Liver (tissue), 9 donors: Measurements from ENCODE around the gene EDAR. TPM values are rescaled to one million over a fixed set of nuclear protein-coding genes. Genes with fewer than 3 reads are reported as not detected.

Experiments used
- DNase-seq: peaks from one replicate; pipeline ENCODE4 v3.0.0-alpha.2; 2017; ENCODE audit warnings: low spot score
- H3K27ac ChIP-seq, 2 donors: one replicate each; pipeline ENCODE4 v1.7.0; 2013; ENCODE audit warnings: inconsistent platforms in 2 of 2, low read length in 2 of 2, control low read depth in 1 of 2, low read depth in 1 of 2, mild to moderate bottlenecking in 1 of 2
- H3K27me3 ChIP-seq, 4 donors: one replicate each; pipeline versions ENCODE4 v1.6.1 to v1.7.0; 2013; ENCODE audit warnings: low read length in 3 of 4, inconsistent platforms in 1 of 4, mild to moderate bottlenecking in 1 of 4, moderate library complexity in 1 of 4; ENCODE audit not compliant: control insufficient read depth in 4 of 4, insufficient read depth in 4 of 4
- H3K36me3 ChIP-seq, 4 donors: one replicate each; pipeline versions ENCODE4 v1.6.1 to v1.7.0; 2013; ENCODE audit warnings: low read length in 3 of 4, mild to moderate bottlenecking in 3 of 4, low read depth in 1 of 4, moderate library complexity in 1 of 4; ENCODE audit not compliant: control insufficient read depth in 4 of 4, insufficient read depth in 3 of 4
- H3K4me1 ChIP-seq, 4 donors: one replicate each; pipeline versions ENCODE4 v1.6.1 to v1.7.0; 2013; ENCODE audit warnings: low read length in 3 of 4, mild to moderate bottlenecking in 3 of 4, moderate library complexity in 1 of 4; ENCODE audit not compliant: control insufficient read depth in 4 of 4, insufficient read depth in 4 of 4
- H3K4me3 ChIP-seq, 3 donors: one replicate each; pipeline versions ENCODE4 v1.6.1 to v1.7.0; 2013; ENCODE audit warnings: low read length in 3 of 3, control low read depth in 1 of 3, low read depth in 1 of 3, mild to moderate bottlenecking in 1 of 3
- H3K9ac ChIP-seq, 2 donors: one replicate each; pipeline ENCODE4 v1.7.0; 2013; ENCODE audit warnings: low read length in 2 of 2, mild to moderate bottlenecking in 2 of 2, moderate library complexity in 2 of 2, control low read depth in 1 of 2, low read depth in 1 of 2
- H3K9me3 ChIP-seq, 4 donors: one replicate each; pipeline versions ENCODE4 v1.6.1 to v1.7.0; 2013; ENCODE audit warnings: low read length in 3 of 4; ENCODE audit not compliant: control insufficient read depth in 4 of 4
- EGR1 ChIP-seq, 2 donors: IDR thresholded peaks; 2 replicates each; pipeline ENCODE4 v1.6.1; 2016 to 2018; ENCODE audit warnings: antibody characterized with exemption in 2 of 2, low read depth in 2 of 2
- FOXA1 ChIP-seq: IDR thresholded peaks from 2 replicates; pipeline ENCODE4 v1.6.1; 2016; ENCODE audit warnings: antibody characterized with exemption
- FOXA2 ChIP-seq: IDR thresholded peaks from 2 replicates; pipeline ENCODE4 v1.6.1; 2016; ENCODE audit warnings: antibody characterized with exemption
- GABPA ChIP-seq, 2 donors: IDR thresholded peaks in 1 of 2; conservative IDR thresholded peaks in 1 of 2; 2 replicates each; pipeline ENCODE4 v1.6.1; 2016; ENCODE audit warnings: antibody characterized with exemption in 2 of 2, mild to moderate bottlenecking in 1 of 2, moderate library complexity in 1 of 2
- HNF4A ChIP-seq, 2 donors: conservative IDR thresholded peaks; 2 replicates each; pipeline ENCODE4 v1.6.1; 2016; ENCODE audit warnings: antibody characterized with exemption in 2 of 2, mild to moderate bottlenecking in 2 of 2
- HNF4G ChIP-seq: IDR thresholded peaks from 2 replicates; pipeline ENCODE4 v1.6.1; 2016; ENCODE audit warnings: antibody characterized with exemption
- JUND ChIP-seq, 2 donors: IDR thresholded peaks; 2 replicates each; pipeline ENCODE4 v1.6.1; 2016; ENCODE audit warnings: antibody characterized with exemption in 2 of 2
- RAD21 ChIP-seq, 2 donors: IDR thresholded peaks; 2 replicates each; pipeline ENCODE4 v1.6.1; 2016; ENCODE audit warnings: antibody characterized with exemption in 2 of 2, mild to moderate bottlenecking in 2 of 2
- RXRA ChIP-seq, 2 donors: IDR thresholded peaks; 2 replicates each; pipeline ENCODE4 v1.6.1; 2017 to 2018; ENCODE audit warnings: antibody characterized with exemption in 2 of 2, mild to moderate bottlenecking in 1 of 2
- SP1 ChIP-seq: IDR thresholded peaks from 2 replicates; pipeline ENCODE4 v1.6.1; 2018; ENCODE audit warnings: antibody characterized with exemption, mild to moderate bottlenecking
- TAF1 ChIP-seq: conservative IDR thresholded peaks from 2 replicates; pipeline ENCODE4 v1.6.1; 2016; ENCODE audit warnings: antibody characterized with exemption, mild to moderate bottlenecking
- WGBS: extraction: QIAGEN DNeasy Blood & Tissue Kit; methylation state at CpG from one replicate; pipeline ENCODE4 v1.1.7; 2013; 5-methylcytosine and 5-hydroxymethylcytosine counted together
- polyA plus RNA-seq, 2 donors: library from polyadenylated mRNA; stranded (reverse) in 1 of 2; unstranded in 1 of 2; fragments of 200-250 nt in 1 of 2; fragments of >200 nt in 1 of 2; fragmentation: Nextera tagmentation in 1 of 2; extraction: Ambion mirVana in 1 of 2; gene quantifications; one replicate each; pipeline versions ENCODE4 v1.2.1 to v1.2.3, GENCODE V29; 2013 to 2015
- total RNA-seq, 2 donors: library from RNA; depleted of rRNA; stranded (reverse); fragments of >200 nt; gene quantifications; one replicate each; pipeline ENCODE4 v1.2.3, GENCODE V29; 2014
- TF ChIP-seq, protein P1 (sequence below): fragments of 150-350 bp; IDR thresholded peaks from 2 replicates; pipeline ENCODE4 v1.5.1; 2017; ENCODE audit warnings: improper control_type of control experiment, low read depth, low read length; ENCODE audit not compliant: missing input control
- TF ChIP-seq, protein P2 (sequence below): IDR thresholded peaks from 2 replicates; pipeline ENCODE4 v1.6.1; 2016; ENCODE audit warnings: antibody characterized with exemption, mild to moderate bottlenecking
- TF ChIP-seq, protein P3 (sequence below): IDR thresholded peaks from 2 replicates; pipeline ENCODE4 v1.6.1; 2016; ENCODE audit warnings: antibody characterized with exemption
- TF ChIP-seq, protein P4 (sequence below): IDR thresholded peaks from 2 replicates; pipeline ENCODE4 v1.6.1; 2016; ENCODE audit warnings: antibody characterized with exemption
- donor health status: healthy.
- donor health status: healthy.
- donor health status: healthy.
- donor health status: healthy.
- donor health status: healthy.

Gene EDAR
- total and polyA plus RNA-seq, 4 donors = 0.09 to 0.50 (median 0.10) TPM

DNA sequence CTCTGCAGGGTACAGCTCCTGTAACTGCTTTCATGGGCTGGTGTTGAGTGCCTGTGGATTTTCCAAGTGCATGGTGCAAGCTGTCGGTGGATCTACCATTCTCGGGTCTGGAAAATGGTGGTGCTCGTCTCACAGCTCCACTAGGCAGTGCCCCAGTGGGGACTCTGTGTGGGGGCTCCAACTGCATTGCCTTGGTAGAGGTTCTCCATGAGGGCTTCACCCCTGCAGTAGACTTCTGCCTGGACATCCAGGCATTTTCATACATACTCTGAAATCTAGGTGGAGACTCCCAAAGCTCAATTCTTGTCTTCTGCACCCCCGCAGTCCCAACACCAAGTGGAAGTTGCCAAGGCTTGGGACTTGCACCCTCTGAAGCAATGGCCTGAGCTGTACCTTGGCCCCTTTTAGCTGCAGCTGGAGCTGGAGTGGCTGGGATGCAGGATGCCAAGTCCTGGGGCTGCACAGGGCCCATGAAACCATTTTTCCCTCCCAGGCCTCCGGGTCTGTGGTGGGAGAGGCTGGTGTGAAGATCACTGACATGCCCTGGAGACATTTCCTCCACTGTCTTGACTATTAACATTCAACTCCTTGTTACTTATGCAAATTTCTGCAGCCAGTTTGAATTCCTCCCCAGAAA, 41.6 kb downstream of the EDAR start:
- peaks cover 0 to 6% (median under 1%) of the 10 kb centered on the region in 4 donors for H3K9me3 ChIP-seq
- H3K4me1 ChIP-seq = no peaks in the 10 kb centered on the region
- TF ChIP-seq RXRA (IDR thresholded peaks at IDR 0.05) (no peak), EGR1 (IDR thresholded peaks at IDR 0.05; ENCODE audit: low read depth in 2 of 2) (no peak), FOXA2 (no peak), RAD21 (IDR thresholded peaks at IDR 0.05) (no peak), TAF1 (no peak), FOXA1 (no peak), JUND (IDR thresholded peaks at IDR 0.05) (no peak), SP1 (no peak), HNF4G (no peak)
- TF ChIP-seq, protein P1, sequence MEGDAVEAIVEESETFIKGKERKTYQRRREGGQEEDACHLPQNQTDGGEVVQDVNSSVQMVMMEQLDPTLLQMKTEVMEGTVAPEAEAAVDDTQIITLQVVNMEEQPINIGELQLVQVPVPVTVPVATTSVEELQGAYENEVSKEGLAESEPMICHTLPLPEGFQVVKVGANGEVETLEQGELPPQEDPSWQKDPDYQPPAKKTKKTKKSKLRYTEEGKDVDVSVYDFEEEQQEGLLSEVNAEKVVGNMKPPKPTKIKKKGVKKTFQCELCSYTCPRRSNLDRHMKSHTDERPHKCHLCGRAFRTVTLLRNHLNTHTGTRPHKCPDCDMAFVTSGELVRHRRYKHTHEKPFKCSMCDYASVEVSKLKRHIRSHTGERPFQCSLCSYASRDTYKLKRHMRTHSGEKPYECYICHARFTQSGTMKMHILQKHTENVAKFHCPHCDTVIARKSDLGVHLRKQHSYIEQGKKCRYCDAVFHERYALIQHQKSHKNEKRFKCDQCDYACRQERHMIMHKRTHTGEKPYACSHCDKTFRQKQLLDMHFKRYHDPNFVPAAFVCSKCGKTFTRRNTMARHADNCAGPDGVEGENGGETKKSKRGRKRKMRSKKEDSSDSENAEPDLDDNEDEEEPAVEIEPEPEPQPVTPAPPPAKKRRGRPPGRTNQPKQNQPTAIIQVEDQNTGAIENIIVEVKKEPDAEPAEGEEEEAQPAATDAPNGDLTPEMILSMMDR = no peak
- TF ChIP-seq, protein P2, sequence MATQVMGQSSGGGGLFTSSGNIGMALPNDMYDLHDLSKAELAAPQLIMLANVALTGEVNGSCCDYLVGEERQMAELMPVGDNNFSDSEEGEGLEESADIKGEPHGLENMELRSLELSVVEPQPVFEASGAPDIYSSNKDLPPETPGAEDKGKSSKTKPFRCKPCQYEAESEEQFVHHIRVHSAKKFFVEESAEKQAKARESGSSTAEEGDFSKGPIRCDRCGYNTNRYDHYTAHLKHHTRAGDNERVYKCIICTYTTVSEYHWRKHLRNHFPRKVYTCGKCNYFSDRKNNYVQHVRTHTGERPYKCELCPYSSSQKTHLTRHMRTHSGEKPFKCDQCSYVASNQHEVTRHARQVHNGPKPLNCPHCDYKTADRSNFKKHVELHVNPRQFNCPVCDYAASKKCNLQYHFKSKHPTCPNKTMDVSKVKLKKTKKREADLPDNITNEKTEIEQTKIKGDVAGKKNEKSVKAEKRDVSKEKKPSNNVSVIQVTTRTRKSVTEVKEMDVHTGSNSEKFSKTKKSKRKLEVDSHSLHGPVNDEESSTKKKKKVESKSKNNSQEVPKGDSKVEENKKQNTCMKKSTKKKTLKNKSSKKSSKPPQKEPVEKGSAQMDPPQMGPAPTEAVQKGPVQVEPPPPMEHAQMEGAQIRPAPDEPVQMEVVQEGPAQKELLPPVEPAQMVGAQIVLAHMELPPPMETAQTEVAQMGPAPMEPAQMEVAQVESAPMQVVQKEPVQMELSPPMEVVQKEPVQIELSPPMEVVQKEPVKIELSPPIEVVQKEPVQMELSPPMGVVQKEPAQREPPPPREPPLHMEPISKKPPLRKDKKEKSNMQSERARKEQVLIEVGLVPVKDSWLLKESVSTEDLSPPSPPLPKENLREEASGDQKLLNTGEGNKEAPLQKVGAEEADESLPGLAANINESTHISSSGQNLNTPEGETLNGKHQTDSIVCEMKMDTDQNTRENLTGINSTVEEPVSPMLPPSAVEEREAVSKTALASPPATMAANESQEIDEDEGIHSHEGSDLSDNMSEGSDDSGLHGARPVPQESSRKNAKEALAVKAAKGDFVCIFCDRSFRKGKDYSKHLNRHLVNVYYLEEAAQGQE = no peak
- TF ChIP-seq, protein P3, sequence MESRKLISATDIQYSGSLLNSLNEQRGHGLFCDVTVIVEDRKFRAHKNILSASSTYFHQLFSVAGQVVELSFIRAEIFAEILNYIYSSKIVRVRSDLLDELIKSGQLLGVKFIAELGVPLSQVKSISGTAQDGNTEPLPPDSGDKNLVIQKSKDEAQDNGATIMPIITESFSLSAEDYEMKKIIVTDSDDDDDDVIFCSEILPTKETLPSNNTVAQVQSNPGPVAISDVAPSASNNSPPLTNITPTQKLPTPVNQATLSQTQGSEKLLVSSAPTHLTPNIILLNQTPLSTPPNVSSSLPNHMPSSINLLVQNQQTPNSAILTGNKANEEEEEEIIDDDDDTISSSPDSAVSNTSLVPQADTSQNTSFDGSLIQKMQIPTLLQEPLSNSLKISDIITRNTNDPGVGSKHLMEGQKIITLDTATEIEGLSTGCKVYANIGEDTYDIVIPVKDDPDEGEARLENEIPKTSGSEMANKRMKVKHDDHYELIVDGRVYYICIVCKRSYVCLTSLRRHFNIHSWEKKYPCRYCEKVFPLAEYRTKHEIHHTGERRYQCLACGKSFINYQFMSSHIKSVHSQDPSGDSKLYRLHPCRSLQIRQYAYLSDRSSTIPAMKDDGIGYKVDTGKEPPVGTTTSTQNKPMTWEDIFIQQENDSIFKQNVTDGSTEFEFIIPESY = no peak
- TF ChIP-seq, protein P4, sequence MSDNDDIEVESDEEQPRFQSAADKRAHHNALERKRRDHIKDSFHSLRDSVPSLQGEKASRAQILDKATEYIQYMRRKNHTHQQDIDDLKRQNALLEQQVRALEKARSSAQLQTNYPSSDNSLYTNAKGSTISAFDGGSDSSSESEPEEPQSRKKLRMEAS = no peak
- H3K4me3 ChIP-seq = no peak overlapping the region
- H3K36me3 ChIP-seq = no peaks in the 10 kb centered on the region
- DNase-seq = no peak
- no peaks in the 10 kb centered on the region for H3K27me3 ChIP-seq
- WGBS = 90% methylated on average over 5 of the region's 5 CpGs
- H3K27ac ChIP-seq = no peak overlapping the region
- H3K9ac ChIP-seq = no peak overlapping the region

DNA sequence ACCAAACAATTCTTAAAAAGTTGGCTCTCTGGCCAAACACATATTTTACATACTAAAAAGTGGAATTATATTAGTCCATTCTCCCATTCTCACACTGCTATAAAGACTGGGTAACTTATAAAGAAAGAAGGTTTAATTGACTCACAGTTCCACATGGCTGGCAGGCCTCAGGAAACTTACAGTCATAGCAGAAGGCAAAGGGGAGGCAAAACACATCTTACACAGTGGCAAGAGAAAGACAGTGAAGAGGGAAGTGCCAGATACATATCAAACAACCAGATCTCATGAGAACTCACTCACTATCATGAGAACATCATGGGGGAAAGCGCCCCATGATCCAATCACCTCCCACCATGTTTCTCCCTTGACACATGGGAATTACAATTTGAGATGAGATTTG, 42.6 kb downstream of the EDAR start:
- 97% methylated on average over 1 of the region's 1 CpG for WGBS
- TF ChIP-seq JUND (IDR thresholded peaks at IDR 0.05) (no peak), RXRA (IDR thresholded peaks at IDR 0.05) (no peak), HNF4A (conservative IDR thresholded peaks at IDR 0.05) (no peak), GABPA (IDR thresholded peaks at IDR 0.05 in 1 of 2, conservative IDR thresholded peaks at IDR 0.05 in 1 of 2) (no peak), FOXA1 (no peak), EGR1 (IDR thresholded peaks at IDR 0.05; ENCODE audit: low read depth in 2 of 2) (no peak), SP1 (no peak), HNF4G (no peak)
- TF ChIP-seq, protein P3 = no peak
- TF ChIP-seq, protein P2 = no peak
- TF ChIP-seq, protein P4 = no peak

More for the DNA sequence above, 42.6 kb downstream of the EDAR start:
- DNase-seq = no peak
- Histone ChIP-seq H3K27ac (no peak overlapping the region), H3K9me3 (peaks cover 0 to 6% (median under 1%) of the 10 kb centered on the region in 4 donors), H3K4me3 (no peak overlapping the region), H3K9ac (no peak overlapping the region), H3K4me1 (no peaks in the 10 kb centered on the region), H3K36me3 (no peaks in the 10 kb centered on the region), H3K27me3 (no peaks in the 10 kb centered on the region)
